ENCODE data around the gene WNT3A.
A peak's percentile ranks its signal among the peaks of the same experiment; 100 is the strongest.

WNT3A gene

DNA sequence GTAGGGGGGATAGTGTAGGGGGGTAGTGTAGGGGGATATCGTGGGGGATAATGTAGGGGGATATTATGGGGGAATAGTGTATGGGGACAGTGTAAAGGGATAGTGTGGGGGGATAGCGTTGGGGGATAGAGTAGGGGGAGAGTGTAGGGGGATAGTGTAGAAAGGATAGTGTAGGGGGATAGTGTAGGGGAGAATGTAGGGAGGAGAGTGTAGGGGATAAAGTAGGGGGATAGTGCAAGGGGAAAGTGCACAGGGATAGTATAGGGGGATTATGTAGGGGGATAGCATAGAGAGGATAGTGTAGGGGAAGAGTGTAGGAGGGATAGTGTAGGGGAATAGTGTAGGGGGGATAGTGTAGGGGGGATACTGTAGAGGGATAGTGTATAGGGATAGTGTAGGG is 63.4 kb downstream of the WNT3A start:
- no peak for DNase-seq (ENCODE audit: low spot score)

DNA sequence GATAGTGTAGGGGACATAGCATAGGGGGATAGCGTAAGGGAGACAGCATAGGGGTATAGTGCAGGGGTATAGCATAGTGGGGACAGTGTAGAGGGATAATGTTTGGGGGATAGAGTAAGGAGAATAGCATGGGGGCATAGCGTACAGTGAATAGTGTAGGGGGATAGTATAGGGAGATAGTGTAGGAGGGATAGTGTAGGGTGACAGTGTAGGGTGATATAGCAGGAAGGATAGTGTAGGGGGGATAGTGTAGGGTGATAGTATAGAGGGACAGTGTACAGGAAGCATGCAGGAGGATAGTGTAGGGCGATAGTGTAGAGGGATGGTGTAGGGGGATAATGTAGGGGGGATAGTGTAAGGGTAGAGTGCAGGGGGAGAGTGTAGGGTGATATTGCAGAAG is 64.1 kb downstream of the WNT3A start:
- no peak for DNase-seq (ENCODE audit: low spot score)

DNA sequence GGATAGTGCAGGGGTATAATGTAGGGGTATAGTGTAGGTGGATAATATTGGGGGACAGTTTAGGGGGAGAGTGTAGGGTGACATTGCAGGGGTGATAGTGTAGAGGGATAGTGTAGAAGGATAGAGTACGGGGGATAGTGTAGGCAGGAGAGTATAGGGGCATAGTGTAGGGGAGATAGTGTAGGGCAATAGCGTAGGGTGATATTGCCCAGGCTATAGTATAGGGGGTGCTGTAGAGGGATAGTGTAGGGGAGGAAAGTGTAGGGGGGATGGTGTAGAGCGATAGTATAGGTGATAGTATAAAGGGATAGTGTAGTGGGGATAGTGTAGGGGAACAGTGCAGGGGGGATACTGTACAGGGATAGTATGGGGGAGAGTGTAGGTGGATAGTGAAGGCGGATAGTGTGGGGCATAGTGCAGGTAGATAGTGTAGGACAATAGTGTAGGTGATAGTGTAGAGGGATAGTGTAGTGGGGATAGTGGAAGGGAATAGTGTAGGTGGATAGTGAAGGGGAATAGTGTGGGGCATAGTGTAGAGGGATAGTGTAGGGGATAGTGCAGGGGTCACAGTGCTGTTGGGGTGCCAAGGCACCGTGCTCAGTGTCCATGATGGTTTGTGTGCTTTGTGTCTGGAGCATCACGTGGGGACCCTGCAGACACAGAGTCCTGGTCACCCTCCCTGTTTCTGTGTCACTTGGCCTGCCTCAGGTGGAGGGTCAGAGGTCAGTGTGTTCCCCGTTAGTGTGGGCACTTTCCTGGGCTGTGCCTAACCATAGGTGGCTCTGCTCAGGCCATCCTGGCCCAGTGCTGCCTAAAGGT is 65.2 kb downstream of the WNT3A start:
- DNase-seq (ENCODE audit: low spot score): no peak

DNA sequence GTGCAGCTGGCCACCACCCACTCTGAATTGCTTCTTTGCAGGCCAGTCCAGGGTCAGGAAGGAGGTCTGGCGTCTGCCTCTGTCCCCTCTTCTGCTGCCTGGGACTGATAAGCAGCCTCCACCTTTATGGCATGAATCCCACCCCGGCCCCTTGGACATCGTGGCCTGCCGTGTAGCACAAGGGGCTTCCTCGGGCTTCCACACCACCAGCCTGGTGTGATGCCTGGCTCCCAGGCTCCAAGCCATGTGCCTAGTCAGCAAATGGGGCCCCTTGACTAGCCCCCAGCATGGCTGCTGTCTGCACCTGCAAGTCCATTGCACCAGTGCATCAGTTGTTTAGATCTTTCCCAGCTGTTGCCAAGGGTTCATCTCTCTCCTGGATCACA is 65.9 kb downstream of the WNT3A start:
- peak; percentile 40 for DNase-seq (ENCODE audit: low spot score)

DNA sequence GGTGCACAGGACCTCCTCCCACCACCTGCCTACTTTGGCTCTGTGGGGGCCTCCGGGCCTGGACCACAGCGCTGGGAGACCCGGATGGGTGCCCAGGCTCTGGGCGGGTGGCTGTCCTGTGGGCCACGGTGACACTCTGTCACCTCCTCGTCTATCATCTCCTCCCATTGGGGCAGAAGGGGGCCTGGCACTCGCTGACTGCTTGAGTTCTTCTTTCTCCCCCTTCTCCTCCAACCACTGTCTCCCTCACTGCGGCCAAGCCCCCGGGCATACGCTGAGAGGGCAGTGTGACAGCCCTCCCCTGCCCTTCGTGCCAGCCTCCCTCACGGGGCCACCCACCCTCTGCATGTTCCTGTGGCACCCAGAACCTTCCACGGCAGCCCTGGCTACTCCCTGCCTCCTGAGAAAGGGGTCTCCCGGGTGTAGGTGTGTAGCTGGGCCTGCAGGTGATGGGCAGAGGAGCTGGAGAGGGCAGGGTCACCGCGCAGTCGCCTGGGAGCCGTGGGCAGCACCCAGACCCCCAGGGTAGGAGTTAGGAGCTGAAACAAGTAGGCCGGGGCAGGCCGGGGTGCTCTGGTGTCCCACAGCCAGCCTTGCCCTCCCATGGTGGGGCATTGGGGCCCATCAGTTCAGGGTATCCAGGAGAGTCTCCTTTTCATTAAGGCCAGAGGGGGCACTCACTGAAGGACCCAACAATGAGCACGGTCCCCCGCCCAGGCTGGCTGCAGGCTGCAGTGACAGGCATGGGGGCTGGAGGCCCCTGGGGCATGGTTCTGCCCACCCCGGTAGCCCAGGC is 66.5 kb downstream of the WNT3A start:
- no peak for DNase-seq (ENCODE audit: low spot score)

DNA sequence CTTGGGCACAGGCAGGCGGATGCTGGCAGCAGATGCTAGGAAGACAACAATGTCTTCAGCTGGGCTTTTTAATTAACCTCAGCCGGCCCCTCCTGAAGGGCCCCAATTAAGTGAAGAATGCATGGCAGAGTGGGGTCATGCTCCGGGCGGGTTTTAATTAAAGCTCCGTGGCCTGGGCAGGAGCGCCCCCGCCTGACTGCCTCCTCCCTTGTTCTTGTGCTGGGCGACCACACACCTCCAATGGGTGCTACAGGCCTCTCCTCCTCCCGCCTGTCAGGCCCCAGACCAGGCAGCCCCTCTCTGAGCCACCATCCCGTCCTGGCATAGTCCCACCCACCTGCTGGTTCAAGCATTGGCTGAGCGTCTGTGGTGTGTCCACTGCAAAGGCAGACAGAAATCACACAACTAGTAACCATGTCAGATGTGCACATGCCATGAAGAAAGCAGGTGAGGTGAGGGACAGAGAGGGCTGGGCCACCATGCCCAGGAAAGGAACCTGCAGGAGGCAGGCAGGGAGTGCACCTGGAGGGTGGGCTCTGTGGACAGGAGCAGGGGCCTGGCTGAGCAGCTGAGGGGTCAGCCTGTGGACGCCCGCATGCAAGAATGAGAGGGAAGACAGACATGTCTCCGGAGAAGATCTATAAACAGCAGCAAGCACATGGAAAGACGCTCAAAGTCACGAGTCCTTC is 67.2 kb downstream of the WNT3A start:
- DNase-seq (ENCODE audit: low spot score): peak; percentile 39

DNA sequence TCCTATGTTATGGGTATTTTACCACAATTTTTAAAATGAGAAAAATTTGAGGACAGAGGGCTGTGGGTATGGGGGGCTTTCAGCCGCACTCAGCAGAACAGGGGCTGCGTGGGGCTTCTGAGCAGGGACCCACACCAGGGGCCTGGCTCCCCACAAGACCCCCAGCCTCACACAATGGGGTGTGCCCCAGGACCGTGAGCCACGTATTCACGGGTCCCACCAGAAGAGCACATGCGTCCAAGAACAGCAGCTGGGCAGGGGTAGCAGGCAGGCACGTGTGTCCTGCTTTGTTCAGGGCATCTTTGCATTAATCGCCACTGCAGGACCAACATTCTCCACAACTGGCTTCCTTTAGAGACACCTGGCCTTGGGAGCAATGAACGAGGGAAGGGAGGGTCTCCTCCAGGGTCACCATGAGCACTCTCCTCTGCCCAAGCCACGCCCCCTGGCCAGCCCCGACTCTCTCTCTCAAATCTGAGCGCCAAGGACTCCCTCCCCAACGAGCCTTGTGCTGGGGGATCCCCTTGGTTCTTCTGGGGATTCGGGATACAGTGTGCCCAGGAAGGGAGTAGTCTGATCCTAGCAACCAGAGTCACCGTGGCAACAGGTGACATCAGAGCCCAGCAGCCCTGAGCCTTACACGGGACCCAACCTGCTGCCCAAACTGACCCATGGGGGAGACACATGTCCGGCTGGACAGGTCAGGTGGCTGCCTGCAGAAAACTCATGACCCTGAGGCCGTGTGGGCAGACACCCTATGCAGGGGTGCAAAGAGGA is 68.3 kb downstream of the WNT3A start:
- no peak for DNase-seq (ENCODE audit: low spot score)

DNA sequence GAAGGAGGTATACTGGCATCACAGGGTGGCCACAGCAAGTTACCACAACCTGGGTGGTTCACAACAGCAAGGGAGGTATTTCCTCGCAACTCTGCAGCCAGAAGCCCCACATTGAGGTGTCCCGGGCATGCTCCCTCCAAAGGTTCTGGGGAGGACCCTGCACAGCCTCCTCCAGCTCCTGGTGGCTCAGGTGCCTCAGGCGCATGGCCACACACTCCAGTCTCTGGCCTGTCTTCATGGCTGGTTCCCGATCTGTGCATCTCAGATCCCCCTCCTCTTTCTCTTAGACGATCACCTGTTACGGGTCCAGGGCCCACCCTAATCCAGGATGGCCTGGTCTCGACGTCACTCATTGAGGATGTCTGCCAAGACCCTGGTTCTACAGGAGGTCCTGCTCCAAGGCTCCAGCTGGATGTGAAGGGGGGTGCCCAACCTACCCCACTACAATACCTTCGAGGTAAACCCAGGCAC is 69.0 kb downstream of the WNT3A start:
- DNase-seq (ENCODE audit: low spot score): no peak

DNA sequence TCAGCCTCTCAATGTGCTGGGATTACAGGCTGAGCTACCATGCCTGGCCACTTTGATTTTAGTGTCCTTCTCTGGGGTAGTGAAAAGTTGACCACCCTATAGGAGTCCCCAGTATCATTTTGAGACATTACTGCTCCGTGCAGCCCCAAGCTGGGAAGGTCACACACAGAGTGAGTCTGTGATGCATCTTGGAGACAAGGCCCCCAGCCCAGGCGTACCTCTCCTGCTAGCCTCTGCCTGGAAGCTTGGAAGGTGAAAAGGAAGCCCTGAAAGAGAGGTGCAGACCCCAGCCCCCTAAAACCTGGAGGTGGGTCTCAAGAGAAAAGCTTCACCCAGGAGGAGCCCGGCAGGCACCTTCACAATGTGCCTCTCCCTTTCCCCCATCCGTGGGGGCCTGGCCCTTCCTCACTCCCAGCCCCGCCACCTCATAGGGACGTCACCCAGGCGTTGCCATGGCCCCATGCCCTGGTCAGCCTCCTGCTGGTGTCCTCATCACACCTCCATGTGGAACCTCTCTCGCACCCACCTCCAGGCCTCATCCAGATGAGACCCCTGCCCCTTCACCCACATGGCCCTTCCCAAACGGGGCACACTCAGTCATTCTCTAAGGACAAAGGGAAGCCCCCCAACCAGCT is 70.1 kb downstream of the WNT3A start:
- DNase-seq (ENCODE audit: low spot score): no peak

DNA sequence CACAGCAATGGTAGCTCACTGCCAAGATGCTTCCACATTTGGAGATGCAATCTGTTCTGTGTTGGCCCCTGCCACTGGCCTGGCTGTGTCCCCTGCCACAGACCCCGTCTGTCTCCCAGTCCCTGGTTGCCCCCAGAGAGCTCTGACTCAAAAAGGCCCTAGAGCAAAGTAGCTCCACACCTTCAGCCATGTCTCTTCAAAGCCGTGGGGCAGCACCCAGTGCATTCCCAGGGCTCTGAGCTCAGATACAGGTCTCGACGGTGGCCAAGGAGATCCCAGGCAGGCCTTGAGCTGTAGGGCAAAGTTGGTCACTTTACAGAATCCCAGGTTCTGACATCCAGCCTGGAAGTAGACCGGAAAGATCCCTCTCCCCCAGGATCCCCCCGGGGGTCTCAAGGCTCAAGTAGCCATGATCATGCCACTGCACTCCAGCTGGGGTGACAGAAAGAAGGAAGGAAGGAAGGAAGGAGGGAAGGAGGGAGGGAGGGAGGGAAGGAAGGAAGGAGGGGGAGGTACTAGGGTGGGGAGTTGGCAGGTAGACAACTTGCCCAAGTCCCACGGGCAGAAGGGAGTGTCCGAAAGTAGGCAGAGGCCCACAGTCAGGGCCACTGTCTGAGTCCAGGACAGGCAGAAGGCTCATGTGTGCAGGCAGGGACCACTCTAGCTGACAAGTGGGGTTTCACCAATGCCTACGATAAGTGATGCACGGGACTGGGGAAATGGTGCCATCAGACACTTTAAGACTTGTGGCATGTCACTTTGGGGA is 71.0 kb downstream of the WNT3A start:
- no peak for DNase-seq (ENCODE audit: low spot score)

DNA sequence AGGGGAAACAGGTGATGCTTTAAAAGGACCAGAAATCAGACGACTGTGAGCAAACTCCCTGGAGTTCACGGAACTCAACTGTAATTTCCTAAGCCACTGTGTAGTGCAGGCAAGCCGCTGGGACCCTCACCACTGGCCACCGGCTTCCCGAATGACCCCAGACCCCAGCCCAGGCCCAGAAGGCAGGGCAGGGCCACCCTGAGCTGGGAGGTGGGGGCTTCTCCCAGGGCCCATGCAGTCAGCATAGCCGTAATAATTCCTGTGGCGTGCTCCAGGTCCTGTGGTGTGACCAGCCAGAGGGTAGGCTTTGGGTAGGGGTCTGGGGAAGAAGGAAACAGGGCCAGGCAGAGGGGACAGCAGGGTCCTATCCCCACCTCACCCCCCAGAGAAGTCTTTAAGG is 72.2 kb downstream of the WNT3A start:
- no peak for DNase-seq (ENCODE audit: low spot score)

DNA sequence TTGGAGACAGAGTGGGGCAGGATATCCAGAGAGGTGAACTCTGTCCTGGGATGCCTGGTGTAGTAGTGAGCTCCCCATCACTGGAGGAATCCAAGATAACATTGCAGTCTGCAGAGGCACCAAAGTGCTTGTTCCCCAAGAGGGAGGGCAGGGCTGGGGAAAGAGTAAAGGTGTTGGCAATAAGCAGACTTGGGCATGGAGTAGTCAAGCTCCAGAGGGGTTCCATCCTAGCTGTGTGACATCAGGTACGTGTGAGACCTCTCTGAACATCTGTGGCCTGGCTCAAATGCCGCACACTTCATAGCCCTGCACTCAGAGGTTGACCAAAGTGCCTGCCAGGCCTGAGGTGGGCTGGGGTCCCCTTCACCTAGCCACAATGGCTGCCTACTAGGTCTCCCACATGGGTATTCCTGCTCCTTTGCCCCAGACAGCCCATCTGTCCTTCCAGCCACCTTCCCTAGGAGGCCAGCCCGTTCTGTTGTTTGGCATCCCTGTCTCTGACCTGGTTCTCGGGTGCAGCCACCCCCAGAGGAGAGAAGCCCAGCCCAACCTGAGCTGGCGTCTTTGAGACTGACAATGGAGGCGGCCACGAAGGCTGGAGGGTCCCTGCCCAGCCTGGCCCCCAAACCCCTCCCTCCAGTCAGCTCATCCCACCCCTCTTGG is 72.9 kb downstream of the WNT3A start:
- no peak for DNase-seq (ENCODE audit: low spot score)

DNA sequence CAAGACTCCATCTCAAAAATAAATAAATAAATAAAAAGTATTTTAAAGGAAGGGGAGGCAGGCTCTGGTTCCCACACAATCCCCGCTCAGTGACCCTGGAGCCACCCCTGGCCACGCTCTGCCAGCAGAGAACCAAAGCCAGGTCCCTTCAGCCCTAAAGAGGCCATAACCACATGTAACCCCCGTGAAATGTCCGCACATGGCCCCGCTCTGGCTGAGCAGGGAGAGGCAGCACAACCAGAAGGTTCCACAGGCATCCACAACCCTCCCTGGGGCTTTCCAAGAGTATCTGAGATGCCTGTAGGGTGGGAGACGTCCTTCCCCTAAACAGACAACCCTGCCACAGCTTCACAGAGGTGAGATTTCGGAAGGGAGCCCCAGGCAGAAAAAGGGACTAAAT is 74.3 kb downstream of the WNT3A start:
- no peak for DNase-seq (ENCODE audit: low spot score)

DNA sequence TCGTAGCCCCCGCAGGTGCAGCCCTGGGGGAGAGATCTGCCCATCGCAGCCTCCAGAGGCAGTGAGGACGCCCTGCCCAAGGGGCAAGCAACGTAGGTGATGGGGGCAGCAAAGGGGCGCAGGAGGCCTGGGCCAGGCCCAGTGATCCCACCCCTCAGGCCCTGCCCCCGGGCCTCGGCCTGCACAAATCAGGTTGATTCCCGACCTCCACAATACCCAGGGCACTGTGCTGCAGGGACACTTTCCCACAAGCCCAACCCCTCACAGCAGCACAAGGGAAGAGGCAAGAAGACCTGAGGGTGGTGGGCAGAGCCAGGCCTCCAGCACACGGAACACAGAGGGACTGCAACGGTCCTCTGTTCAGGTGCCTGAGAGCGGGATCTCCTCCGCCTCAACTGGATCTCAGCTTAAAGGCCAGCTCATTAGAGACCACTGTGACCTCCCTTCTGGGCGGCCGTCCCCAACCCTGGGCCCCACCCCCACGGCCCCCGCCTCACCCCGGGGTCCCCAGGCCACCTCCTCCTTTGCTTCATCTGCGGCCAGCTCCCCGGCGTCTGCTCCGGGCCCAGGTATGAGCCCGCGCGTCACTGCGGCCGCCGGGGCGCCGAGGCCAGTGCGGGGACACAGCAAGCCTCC is 74.9 kb downstream of the WNT3A start:
- peak; percentile 41 for DNase-seq (ENCODE audit: low spot score)

DNA sequence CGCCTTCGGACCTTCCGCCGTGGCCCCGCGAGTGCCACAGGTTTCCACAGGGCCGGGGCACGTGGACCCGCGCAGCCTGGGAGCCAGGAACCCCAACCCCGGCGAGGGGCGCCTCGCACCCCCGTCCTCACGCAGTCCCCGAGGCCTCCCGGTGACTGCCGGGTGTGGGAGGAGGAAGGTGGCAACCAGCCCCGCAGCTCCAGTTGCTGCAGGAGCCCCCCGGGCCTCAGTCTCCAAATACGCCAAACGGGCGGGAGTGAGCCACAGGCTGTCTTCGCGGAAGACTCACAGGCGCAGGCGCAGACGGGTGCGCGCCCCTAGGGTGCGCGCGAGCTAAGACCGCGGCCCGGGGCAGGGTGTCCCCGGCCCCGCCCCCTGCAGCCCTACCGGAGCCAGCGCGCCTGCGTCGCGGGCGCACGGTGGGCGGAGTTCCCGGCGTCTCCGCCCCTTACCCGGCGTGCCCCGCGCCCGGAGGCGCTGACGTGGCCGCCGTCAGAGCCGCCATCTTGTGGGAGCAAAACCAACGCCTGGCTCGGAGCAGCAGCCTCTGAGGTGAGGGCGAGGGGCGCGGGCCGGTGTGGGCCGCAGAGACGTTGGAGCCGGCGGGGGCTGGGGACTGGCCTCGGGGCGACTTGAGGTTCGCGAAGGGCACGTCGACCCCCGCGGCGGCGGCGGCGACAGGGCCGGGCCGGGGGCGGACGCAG is 75.6 kb downstream of the WNT3A start, which contains the start of gene ARF1:
Gene ARF1, plus strand, starts transcription at position 495 of the 704 bp plus-strand sequence. CDS start 14,407 bp downstream, outside the sequence.
- DNase-seq (ENCODE audit: low spot score): peak; percentile 95

DNA sequence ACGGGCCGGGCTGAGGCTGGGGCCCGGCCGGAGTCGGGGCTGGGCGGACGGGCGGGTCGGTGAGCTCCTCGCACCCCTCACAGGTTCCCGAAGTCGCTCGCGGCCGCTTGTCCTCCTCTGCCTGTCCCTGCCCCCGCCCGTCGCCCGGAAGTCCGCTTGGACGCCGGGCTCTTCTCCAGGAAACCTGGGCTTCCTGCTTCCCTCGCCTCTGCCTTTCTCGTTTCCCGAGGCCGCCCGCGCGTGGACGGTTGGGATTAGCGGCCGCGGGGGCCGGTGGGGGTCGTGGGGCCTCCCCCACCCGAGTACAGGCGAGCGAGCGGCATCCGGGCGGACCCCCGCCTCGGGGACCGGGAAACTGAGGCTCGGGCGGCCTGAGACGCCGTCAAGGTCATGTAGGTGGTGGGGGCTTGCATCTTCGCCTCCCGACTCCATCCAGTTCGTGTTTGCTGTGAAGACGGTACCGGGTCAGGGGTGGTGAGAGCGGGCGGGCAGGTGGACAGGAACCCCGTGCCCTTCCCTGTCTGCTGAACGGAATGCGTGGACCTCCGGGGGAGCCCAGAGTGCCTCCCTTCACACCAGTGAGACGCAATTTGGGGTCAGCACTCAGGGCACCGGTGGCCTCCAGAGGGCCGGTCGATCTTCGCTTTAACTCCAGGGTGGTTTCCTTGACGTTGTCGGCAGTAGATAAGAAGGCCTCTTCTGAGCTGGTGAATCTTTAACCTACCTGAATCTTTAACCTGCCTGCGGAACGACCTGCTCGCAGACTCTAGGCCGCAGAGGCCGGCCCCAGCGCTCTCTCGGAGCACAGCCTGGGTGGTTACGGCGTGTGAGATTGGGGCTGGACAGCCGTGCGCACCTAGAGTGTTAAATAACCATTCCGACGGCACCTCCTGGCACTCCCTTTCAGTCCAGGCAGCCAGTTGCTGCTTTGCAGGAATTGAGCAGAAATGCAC is 76.4 kb downstream of the WNT3A start:
- peak; percentile 42 for DNase-seq (ENCODE audit: low spot score)

DNA sequence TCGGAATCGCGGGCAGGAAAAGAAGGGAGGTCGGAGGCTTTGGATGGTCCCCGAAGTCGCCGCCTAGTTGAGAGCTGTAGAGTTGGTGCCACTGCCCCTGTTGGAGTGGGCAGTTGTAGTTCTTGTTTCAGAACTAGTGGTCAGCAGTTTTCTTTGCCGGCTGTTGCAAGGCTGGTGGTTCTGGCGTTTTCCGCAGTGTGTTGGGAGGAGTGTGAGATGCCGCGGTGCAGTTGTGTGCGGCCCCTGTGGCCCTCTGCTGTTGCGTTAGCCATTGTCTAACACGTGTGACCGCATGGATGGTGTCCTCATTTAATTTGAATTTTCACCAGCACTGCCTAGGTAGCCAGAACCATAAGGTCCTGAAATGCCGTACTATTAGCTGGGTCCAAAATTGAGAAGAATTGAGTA is 77.1 kb downstream of the WNT3A start:
- no peak for DNase-seq (ENCODE audit: low spot score)

DNA sequence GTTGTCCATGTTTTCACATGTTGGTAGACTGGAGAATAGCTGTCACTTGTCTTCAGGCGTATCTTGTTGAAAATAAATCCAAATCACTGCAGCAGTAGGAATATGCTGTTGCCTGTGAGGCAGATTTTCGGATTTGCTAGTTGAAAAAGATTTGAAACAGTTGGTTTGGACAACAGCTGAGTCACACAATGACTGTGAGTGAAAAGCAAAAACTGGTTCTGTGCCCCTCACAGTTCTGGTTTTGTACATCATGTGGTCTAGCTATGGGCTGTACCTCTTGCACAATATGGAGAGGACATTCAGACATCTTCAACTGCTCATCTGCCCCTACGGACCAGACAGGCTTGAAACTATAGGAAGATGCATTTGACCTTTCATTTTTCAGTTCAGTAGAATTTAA is 77.5 kb downstream of the WNT3A start:
- DNase-seq (ENCODE audit: low spot score): no peak

Data from NAMALWA (cell line).